IMR-90 (cell line): ENCODE results near the gene MYH9.

Source experiments
- CTCF ChIP-seq: conservative IDR thresholded peaks from 2 replicates; pipeline ENCODE4 v1.5.1; 2012; ENCODE audit warnings: mild to moderate bottlenecking, low read depth, low read length, improper control_type of control experiment
- MXI1 ChIP-seq: IDR thresholded peaks from 2 replicates; pipeline ENCODE4 v1.6.1; 2012; ENCODE audit warnings: low read depth, mild to moderate bottlenecking, low read length, moderate library complexity, borderline replicate concordance
- RCOR1 ChIP-seq: IDR thresholded peaks from 2 replicates; pipeline ENCODE4 v1.6.1; 2012; ENCODE audit warnings: mild to moderate bottlenecking, low read length, improper control_type of control experiment; ENCODE audit not compliant: insufficient replicate concordance

DNA sequence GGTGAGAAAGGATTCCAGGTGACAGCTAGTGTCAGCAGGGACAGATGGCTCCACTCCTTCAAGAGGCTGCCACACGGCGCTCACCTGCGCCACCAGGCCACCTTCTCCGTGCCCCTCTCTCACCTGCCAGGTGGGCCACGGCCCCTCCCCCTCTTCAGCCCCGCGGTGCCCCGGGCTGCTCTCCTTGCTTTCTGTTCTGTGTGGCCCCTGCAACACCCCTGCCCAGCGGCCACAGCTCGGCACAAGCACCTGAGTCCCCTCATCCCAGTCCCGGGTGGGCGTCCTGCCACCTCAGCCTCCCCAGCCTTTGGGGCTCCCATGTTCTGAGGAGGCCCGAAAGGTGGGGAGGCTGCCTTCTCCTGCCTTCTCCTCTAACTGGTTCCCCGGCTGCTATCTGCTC, 88.5 kb downstream of the MYH9 start:
- TF ChIP-seq CTCF (no peak), RCOR1 (no peak), MXI1 (no peak)
